AG04450 (cell line): ENCODE data around the gene TMEM205. TPM values are rescaled to one million over a fixed set of nuclear protein-coding genes. Genes with fewer than 3 reads are reported as not detected.

ENCODE experiments used
- CTCF ChIA-PET: fragments of 300-600, 350-600 bp; formaldehyde crosslinking; extraction: SDS; loops from one replicate; lab custom pipeline; 2022; ENCODE audit warnings: antibody characterized with exemption, inconsistent platforms; lab: Charles Lee
- POLR2A ChIA-PET: fragments of 350-600 bp; formaldehyde crosslinking; extraction: SDS; loops from one replicate; lab custom pipeline; 2021; ENCODE audit warnings: antibody characterized with exemption, inconsistent platforms; lab: Yijun Ruan, JAX
- DNase-seq: peaks from one replicate; pipeline ENCODE4 v3.0.0-alpha.2; 2011; ENCODE audit warnings: low read depth, low spot score
- H3K27ac ChIP-seq: one replicate; pipeline ENCODE4 v1.5.1; 2012; ENCODE audit warnings: low read depth, low read length, control low read depth
- H3K27me3 ChIP-seq: one replicate; pipeline ENCODE4 v1.6.0; 2012; ENCODE audit warnings: low read length; ENCODE audit not compliant: control insufficient read depth, insufficient read depth
- H3K4me3 ChIP-seq: 2 replicates; pipeline ENCODE4 v1.5.1; 2011; ENCODE audit warnings: mild to moderate bottlenecking, low read depth, low read length, control low read depth
- H3K9me3 ChIP-seq: 2 replicates; pipeline ENCODE4 v1.5.1; 2012; ENCODE audit warnings: low read length; ENCODE audit not compliant: control insufficient read depth, insufficient read depth
- polyA plus RNA-seq: library from polyadenylated mRNA; depleted of rRNA; stranded (reverse); fragments of >200 nt; gene quantifications from 2 replicates; pipeline ENCODE4 v1.2.3, GENCODE V29; 2011
- TF ChIP-seq, protein P1 (sequence below): IDR thresholded peaks from 2 replicates; pipeline ENCODE4 v1.5.1; 2011; ENCODE audit warnings: low read depth, low read length, control low read depth, inconsistent platforms

Gene TMEM205
- polyA plus RNA-seq, 1 experiment: 71.9 TPM

GRCh38 chr19:11363881-11364280, 17.8 kb upstream of the TMEM205 start:
- DNase-seq: no peak
- CTCF ChIA-PET: interaction anchor here (1.5 kb wide), 1 partner anchor 70 kb away, joined by 3 read pairs; no protein-coding TSS in a partner anchor
- POLR2A ChIA-PET: no interaction called here

DNA sequence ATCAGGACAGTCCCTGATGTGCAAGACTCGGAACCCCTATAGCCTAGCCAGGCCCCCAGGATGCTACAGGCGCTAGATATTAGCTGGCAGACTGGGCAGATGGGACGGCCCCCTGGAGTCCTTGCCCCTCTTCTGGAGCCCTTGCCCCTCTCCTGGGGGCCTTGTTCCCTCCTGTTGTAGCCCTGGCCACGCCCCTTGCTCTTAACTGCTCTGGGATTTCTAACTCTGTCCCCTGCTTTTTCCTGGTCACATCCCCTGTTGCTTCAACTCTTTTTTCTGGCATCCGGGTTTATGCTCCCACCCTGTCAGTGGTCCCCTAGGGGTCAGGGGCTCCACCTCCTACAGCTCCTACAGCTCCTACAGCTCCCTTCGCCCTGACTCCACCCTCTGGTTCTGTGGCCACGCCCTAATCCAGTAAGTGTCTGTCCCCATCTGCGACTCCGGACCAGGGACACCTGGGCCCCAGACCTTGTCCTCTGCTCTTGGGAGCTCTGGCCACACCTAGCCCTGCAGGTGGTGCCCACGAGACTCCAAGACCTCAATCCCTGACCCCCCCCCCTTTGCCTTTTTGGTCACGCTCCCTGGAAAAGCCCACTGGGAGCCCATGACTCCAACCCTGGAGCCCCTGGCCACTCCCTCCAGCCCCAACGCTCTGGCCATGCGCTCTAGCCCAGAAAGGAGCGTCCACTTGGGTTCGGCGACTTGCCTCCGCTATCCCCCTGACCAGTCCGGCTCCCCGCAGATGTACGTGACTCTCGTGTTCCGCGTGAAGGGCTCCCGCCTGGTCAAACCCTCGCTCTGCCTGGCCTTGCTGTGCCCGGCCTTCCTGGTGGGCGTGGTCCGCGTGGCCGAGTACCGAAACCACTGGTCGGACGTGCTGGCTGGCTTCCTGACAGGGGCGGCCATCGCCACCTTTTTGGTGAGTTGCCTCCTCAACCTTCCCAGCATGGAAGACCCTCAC, 16.0 kb upstream of the TMEM205 start:
- H3K9me3 ChIP-seq: no peaks in the 10 kb centered on the region; the same call in 1 of the 2 replicates
- peak overlapping the region; percentile 21 for H3K27ac ChIP-seq
- ChIA-PET CTCF (no interaction called here), POLR2A (interaction anchor here (1.0 kb wide), 1 partner anchor 13 kb away, joined by 5 read pairs; the partner anchor contains the start of gene SWSAP1)
- H3K4me3 ChIP-seq: no peak overlapping the region
- DNase-seq: no peak
- H3K27me3 ChIP-seq: no peaks in the 10 kb centered on the region
- TF ChIP-seq, protein P1, sequence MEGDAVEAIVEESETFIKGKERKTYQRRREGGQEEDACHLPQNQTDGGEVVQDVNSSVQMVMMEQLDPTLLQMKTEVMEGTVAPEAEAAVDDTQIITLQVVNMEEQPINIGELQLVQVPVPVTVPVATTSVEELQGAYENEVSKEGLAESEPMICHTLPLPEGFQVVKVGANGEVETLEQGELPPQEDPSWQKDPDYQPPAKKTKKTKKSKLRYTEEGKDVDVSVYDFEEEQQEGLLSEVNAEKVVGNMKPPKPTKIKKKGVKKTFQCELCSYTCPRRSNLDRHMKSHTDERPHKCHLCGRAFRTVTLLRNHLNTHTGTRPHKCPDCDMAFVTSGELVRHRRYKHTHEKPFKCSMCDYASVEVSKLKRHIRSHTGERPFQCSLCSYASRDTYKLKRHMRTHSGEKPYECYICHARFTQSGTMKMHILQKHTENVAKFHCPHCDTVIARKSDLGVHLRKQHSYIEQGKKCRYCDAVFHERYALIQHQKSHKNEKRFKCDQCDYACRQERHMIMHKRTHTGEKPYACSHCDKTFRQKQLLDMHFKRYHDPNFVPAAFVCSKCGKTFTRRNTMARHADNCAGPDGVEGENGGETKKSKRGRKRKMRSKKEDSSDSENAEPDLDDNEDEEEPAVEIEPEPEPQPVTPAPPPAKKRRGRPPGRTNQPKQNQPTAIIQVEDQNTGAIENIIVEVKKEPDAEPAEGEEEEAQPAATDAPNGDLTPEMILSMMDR: no peak

More at GRCh38 chr19:11363881-11364280, 17.8 kb upstream of the TMEM205 start:
- Histone ChIP-seq H3K4me3 (no peak overlapping the region), H3K27me3 (no peaks in the 10 kb centered on the region), H3K9me3 (no peaks in the 10 kb centered on the region; the same call in 1 of the 2 replicates), H3K27ac (no peak overlapping the region)
- TF ChIP-seq, protein P1: no peak

GRCh38 chr19:11361037-11361770, 15.1 kb upstream of the TMEM205 start:
- CTCF ChIA-PET: no interaction called here
- Histone ChIP-seq H3K27ac (no peak overlapping the region), H3K9me3 (no peaks in the 10 kb centered on the region; the same call in 1 of the 2 replicates), H3K4me3 (no peak overlapping the region), H3K27me3 (no peaks in the 10 kb centered on the region)
- no peak for DNase-seq
- POLR2A ChIA-PET: interaction anchor here (0.5 to 1.0 kb wide), 2 partner anchors 14 to 17 kb away, joined by 3 to 5 read pairs; partner anchors contain the start of gene SWSAP1
- TF ChIP-seq, protein P1: no peak

DNA sequence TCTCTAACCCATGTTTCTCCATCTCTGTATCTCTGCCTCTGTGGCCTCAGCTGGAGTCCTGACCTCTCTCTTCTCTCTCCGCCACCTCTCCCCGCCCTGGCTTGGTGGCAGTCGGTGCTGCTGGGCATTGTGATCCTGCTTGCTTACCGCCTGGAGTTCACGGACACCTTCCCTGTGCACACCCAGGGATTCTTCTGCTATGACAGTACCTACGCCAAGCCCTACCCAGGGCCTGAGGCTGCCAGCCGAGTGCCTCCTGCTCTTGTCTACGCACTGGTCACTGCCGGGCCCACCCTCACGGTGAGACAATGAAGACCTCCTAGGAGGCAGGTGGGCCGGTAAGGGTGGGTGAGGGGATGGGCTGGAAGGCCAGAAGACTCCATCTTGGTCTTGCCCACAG, 13.4 kb upstream of the TMEM205 start:
- DNase-seq: no peak
- POLR2A ChIA-PET: no interaction called here
- Histone ChIP-seq H3K4me3 (no peak overlapping the region), H3K27me3 (no peaks in the 10 kb centered on the region), H3K9me3 (no peaks in the 10 kb centered on the region; the same call in 1 of the 2 replicates), H3K27ac (no peak overlapping the region)
- CTCF ChIA-PET: no interaction called here
- TF ChIP-seq, protein P1: no peak
